Stimulated activated CD8-positive, alpha-beta memory T cell treated with anti-CD3 and anti-CD28 coated beads, Interleukin-15, amount 100 ng/mL, for 24 hours (primary cell): ENCODE results near the gene PPP1R27.

Source experiments
- DNase-seq: peaks from one replicate; pipeline ENCODE4 v3.0.0-alpha.2; 2020; ENCODE audit warnings: low read depth

Gene PPP1R27

GRCh38 chr17:81821147-81821546, 13.7 kb downstream of the PPP1R27 start:
- no peak for DNase-seq

- DNase-seq, result no peak
Measured at GRCh38 chr17:81819708-81820107, 15.1 kb downstream of the PPP1R27 start.

DNA sequence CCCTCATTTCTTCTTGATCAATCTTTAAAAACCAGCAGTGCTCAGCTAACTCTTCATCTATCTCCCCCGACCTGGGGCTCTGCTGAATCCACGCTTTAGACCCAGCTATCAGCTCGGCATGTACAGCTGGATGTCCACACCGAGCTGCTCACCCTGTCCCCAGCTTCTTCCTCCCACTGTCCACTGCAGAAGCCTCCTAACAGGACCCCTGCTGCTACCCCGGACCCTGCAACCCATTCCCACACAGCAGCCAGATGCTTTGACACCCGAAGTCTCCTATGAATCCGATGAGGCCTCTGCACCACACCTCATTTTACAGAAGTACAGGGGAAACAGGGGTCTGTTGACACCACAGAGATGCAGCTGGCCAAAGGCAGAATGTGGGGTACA, 17.1 kb downstream of the PPP1R27 start:
- no peak for DNase-seq

DNA sequence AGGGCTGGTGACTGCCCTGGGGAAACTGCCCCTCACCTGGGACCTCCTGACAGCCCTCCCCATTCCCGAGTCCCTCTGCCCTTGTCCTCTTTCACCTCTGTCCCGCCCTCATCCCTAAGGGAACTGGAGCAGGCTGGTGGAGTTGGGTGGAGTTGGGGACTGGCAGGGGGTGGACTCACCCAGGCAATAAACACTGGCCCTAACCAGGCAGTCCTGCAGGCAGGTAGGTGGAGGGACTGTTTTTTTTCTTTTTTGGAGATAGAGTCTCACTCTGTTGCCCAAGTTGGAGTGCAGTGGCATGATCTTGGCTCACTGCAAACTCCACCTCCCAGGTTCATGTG, 19.2 kb downstream of the PPP1R27 start:
- no peak for DNase-seq

DNA sequence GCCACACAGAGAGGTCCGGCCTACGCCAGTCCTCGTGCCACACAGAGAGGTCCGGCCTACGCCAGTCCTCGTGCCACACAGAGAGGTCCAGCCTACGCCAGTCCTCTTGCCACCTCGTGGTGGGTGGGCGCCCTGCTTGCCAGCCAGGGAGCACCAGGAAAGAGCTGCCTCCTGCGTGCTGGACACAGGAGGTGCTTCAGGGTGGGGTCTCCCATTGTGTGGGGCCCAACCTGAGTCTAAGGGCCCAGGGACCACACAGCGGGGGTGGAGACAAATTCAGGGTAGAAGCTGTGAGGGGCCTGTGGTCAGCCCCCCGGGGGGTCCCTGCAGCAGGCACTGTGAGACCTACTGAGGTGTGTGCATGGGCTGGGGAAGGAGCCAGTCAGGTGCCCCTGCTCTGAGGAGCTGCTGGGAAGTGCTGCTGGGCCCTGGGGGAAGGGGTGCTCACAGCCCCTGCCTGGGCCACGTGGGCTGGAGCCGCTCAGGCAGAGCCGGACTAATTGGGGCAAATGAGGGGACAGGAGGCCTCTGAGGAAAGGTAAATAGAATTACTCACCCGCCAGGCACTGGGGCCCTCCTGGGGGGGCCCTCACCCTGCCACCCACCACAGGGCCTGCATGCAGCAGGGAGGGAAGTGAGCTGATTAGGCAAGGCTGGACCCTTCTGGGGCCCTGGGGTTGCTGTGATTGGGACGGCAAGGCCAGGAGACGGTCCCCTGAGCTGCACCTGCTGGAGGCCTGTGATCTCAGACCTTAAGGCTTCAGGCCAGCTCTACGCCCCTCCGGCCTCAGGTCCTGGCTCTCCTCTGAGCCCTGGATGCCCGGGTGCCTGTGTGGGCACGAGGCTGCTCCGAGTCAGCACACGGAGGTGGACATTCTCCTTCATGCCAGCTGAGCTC, 19.9 kb downstream of the PPP1R27 start:
- DNase-seq, result no peak

GRCh38 chr17:81813861-81814683, 20.8 kb downstream of the PPP1R27 start:
- DNase-seq, result no peak

DNA sequence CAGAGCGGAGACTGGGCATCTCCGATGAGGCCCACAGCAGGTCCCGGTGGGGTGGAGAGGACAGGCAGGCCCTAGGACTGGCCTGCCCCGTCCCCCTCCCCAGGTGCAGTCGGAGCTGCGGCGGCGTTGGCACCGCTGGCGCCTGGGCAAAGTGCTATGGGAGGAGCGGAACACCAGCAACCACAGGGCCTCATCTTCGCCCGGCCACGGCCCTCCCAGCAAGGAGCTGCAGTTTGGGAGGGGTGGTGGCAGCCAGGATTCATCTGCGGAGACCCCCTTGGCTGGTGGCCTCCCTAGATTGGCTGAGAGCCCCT, 21.5 kb downstream of the PPP1R27 start:
- no peak for DNase-seq

- DNase-seq, result no peak
Measured at GRCh38 chr17:81812571-81813370, 22.1 kb downstream of the PPP1R27 start.

GRCh38 chr17:81811705-81812570, 22.9 kb downstream of the PPP1R27 start:
- no peak for DNase-seq

GRCh38 chr17:81810892-81811704, 23.8 kb downstream of the PPP1R27 start:
- no peak for DNase-seq

DNA sequence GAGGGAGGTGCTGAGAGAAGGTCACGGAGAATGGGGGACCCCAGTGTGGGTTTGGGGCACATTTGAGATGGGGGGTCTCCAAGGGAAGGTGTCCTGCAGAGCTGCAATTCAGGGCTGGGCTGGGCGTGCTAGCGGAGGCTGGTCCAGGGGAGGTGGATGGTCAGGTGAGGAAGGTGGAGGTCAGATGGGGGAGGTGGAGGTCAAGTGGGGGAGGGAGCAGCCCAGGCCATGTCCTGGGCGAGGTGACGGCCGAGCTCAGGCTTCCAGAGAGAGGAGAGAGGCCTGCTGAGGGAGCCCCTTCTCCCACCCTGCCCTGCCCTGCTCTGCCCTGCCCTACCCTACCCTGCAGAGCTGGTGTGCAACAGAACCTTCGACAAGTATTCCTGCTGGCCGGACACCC, 24.4 kb downstream of the PPP1R27 start:
- DNase-seq, result no peak

- DNase-seq, result no peak
Measured at GRCh38 chr17:81809556-81809998, 25.3 kb downstream of the PPP1R27 start.

- no peak for DNase-seq
Measured at GRCh38 chr17:81808778-81809555, 25.9 kb downstream of the PPP1R27 start.

DNA sequence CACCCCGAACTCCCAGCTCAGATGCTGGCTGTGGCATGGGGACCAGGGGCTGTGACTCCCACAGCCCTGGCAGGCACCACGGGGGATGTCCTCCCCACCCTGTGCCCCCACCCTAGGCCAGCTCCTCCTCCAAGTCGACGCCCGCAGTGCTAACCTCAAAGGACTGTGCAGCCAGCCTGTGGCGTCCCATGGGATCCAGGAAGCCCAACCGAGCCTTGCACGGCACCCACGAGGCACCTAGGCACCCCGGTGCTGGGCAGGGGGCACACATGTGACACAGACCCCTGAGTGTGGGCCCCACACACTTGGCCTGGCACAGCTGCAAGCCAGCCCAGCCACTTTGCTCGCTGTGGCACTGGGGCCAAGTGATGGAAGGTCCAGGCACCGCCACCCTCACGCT, 27.0 kb downstream of the PPP1R27 start:
- no peak for DNase-seq

- DNase-seq, result no peak
Measured at GRCh38 chr17:81807210-81807719, 27.6 kb downstream of the PPP1R27 start.

GRCh38 chr17:81806461-81807209, 28.2 kb downstream of the PPP1R27 start:
- no peak for DNase-seq

DNA sequence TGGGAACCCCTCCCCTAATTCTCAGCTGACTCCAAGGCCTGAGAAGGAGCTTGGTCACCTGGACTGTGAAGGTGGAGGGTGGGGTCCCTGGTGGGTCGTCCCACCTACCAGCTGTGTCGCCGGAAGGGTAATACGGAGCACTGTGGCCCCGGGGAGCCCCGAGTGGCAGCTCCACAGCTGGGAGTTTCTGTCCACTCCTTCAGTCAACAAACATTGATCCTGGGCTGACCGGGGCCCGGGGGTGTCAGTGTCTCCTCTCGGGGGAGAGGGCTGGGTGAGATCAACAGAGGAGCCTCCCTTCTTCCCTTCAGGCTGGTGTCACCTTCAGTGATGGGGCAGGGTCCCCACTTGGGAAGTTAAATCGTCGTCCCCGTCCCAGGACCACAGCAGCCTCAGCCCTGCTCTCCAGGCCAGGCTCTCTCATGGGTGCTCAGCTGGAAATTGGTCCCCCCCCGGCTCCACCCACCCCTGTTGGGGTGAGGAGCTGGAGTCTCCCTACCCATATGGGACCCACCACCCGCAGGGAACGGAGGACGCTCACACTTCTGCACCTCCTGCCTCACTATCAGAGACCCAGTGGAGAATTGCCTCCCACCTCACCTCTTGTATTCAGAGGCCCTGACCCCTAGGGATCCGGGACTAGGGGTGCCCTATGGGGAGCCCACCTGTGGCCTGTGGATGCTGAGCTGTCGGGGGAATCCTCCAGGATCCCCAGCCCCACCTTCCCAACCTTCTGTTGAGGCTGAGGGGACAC, 29.0 kb downstream of the PPP1R27 start:
- DNase-seq, result no peak
